Measurements from ENCODE around the gene STK16. TPM values are rescaled to one million over a fixed set of nuclear protein-coding genes. Genes with fewer than 3 reads are reported as not detected.

Gene STK16
- total RNA-seq, 1 donor from 2014 or later, result 19.1 TPM

DNA sequence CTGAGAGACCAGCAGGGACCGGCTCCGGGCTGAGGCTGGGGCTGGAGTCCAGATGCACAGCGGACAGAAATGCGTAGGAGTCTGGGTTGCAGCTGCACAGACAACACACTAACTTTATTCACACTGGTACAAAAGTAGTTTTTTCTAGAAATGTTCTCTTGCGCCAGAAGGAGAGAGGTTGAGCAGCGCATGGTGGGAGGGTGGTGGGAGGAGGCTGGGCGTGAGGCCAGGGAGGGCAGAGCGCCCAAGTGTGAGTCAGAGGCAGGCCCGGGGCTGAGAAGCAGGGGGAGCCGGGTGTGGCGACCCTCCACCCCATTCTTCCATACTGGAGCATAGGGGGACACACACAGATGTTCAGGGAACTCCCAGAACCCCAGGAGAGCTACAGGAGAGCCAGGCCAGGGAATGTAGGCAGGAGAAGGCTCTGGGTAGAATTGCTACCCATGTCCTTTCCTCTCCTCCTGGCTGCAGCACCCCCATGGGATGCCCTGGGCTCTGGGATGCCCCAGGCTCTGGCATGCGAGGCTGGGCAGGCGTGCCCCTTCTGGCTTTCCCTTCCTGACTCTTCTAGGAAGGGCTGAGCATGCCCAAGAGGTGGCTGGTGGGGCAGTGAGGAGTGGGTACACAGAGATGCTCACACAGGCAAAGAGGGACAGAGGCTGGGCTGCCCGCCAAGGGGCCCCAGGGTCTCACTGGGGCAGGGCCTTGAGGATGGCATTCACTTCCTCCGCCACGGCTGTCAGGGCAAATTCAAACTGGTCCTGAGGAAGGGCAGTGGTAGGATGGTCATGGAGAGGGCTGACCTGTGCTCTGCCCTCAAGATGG is 44.5 kb downstream of the STK16 start:
- H3K27me3 Mint-ChIP-seq (ENCODE audit: low read depth, unreplicated experiment), result peaks cover 2% of the 10 kb centered on the region
- DNase-seq (ENCODE audit: low read depth), result peak; percentile 91
- H3K36me3 Mint-ChIP-seq (ENCODE audit: low read depth, unreplicated experiment), result peaks cover 13% of the 10 kb centered on the region
- H3K79me2 ChIP-seq (ENCODE audit: insufficient read depth, low read length), result no peaks in the 10 kb centered on the region
- H3K9ac ChIP-seq (ENCODE audit: low read length), result no peak overlapping the region
- H3K4me1 Mint-ChIP-seq (ENCODE audit: low read depth, unreplicated experiment), result peaks cover 15% of the 10 kb centered on the region
- no peaks in the 10 kb centered on the region for H3K9me3 Mint-ChIP-seq (ENCODE audit: unreplicated experiment)
- no peak overlapping the region for H3K4me3 Mint-ChIP-seq (ENCODE audit: unreplicated experiment)
- FAIRE-seq, result no peak
- peaks cover 2% of the 10 kb centered on the region for H3K36me3 ChIP-seq (ENCODE audit: insufficient read depth, low read length)
- H3K27ac Mint-ChIP-seq (ENCODE audit: unreplicated experiment), result no peak overlapping the region
- peaks cover 25% of the 10 kb centered on the region for H3K4me1 ChIP-seq (ENCODE audit: insufficient read depth, low read length)
- TF ChIP-seq CTCF (IDR thresholded peaks at IDR 0.05; ENCODE audit: insufficient read depth, low read depth, low read length), result no peak
- TF ChIP-seq EZH2 (IDR thresholded peaks at IDR 0.05; ENCODE audit: insufficient read depth, low read length), result no peak
- peak overlapping the region; percentile 64 for H3K4me2 ChIP-seq (ENCODE audit: low read length)
- peak overlapping the region; percentile 29 for H2AFZ ChIP-seq (ENCODE audit: low read depth, low read length)
- no peak overlapping the region for H3K4me3 ChIP-seq (ENCODE audit: insufficient read depth, low read depth, low read length)
- peak overlapping the region; percentile 17 for H3K27ac ChIP-seq (ENCODE audit: low read depth, low read length)
- no peaks in the 10 kb centered on the region for H3K9me3 ChIP-seq (ENCODE audit: insufficient read depth, low read depth, low read length)
- no peaks in the 10 kb centered on the region for H3K27me3 ChIP-seq (ENCODE audit: insufficient read depth, low read length)
- no peaks in the 10 kb centered on the region for H4K20me1 ChIP-seq (ENCODE audit: insufficient read depth, low read length)

- H3K27me3 Mint-ChIP-seq (ENCODE audit: low read depth, unreplicated experiment), result peaks cover 2% of the 10 kb centered on the region
- no peak overlapping the region for H3K9ac ChIP-seq (ENCODE audit: low read length)
- no peaks in the 10 kb centered on the region for H3K79me2 ChIP-seq (ENCODE audit: insufficient read depth, low read length)
- peaks cover 13% of the 10 kb centered on the region for H3K36me3 Mint-ChIP-seq (ENCODE audit: low read depth, unreplicated experiment)
- no peaks in the 10 kb centered on the region for H3K9me3 Mint-ChIP-seq (ENCODE audit: unreplicated experiment)
- FAIRE-seq, result no peak
- no peak overlapping the region for H3K4me3 Mint-ChIP-seq (ENCODE audit: unreplicated experiment)
- TF ChIP-seq CTCF (IDR thresholded peaks at IDR 0.05; ENCODE audit: insufficient read depth, low read depth, low read length), result no peak
- no peak for TF ChIP-seq EZH2 (IDR thresholded peaks at IDR 0.05; ENCODE audit: insufficient read depth, low read length)
- H3K27me3 ChIP-seq (ENCODE audit: insufficient read depth, low read length), result no peaks in the 10 kb centered on the region
- no peaks in the 10 kb centered on the region for H4K20me1 ChIP-seq (ENCODE audit: insufficient read depth, low read length)
- H3K27ac ChIP-seq (ENCODE audit: low read depth, low read length), result no peak overlapping the region
- no peak for DNase-seq (ENCODE audit: low read depth)
- H3K36me3 ChIP-seq (ENCODE audit: insufficient read depth, low read length), result peaks cover 2% of the 10 kb centered on the region
- H3K9me3 ChIP-seq (ENCODE audit: insufficient read depth, low read depth, low read length), result no peaks in the 10 kb centered on the region
- H3K4me3 ChIP-seq (ENCODE audit: insufficient read depth, low read depth, low read length), result no peak overlapping the region
- H3K4me1 Mint-ChIP-seq (ENCODE audit: low read depth, unreplicated experiment), result peaks cover 11% of the 10 kb centered on the region
- H3K27ac Mint-ChIP-seq (ENCODE audit: unreplicated experiment), result no peak overlapping the region
- no peak overlapping the region for H3K4me2 ChIP-seq (ENCODE audit: low read length)
- H3K4me1 ChIP-seq (ENCODE audit: insufficient read depth, low read length), result peaks cover 28% of the 10 kb centered on the region
- H2AFZ ChIP-seq (ENCODE audit: low read depth, low read length), result no peak overlapping the region
Measured at GRCh38 chr2:219290381-219291171, 45.3 kb downstream of the STK16 start.

All from astrocyte (in vitro differentiated cells and primary cell).